ENCODE measurements around the gene FERD3L. TPM values are rescaled to one million over a fixed set of nuclear protein-coding genes. Genes with fewer than 3 reads are reported as not detected.

FERD3L gene
- total and polyA plus RNA-seq, 2 of the 8 experiments (the other 6 are each of a cell fraction or from before 2014, with no cell fraction given), result not detected

DNA sequence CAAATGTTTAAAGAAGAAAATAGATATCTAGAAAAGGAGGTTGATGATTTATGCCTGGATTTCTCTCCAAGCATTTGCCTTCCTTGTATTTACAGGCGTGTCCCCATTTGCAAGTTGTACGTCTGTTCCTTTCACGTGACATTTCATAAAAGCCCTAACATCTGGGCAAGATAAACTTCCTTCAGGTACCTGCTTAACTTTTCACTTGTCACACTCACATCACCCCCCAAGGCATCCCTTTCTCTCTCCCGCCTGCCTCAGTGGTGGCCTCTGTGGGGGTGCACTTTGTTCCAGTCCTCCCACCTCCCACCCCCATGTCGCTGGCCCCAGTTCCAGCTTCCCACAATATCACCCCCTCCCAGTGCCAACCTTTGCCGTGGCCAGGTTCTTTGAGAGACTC, 34.4 kb downstream of the FERD3L start:
- POLR2A ChIA-PET (ENCODE audit: partially characterized antibody), result no interaction called here
- CTCF ChIA-PET (ENCODE audit: partially characterized antibody), result interaction anchor here (1.0 kb wide), 1 partner anchor 161 kb away, joined by 3 read pairs; no protein-coding TSS in a partner anchor
- Histone ChIP-seq H3K79me2 (ENCODE audit: control insufficient read depth in 1 of 2, insufficient read depth in 2 of 2, low read length in 2 of 2) (no peaks in the 10 kb centered on the region), H2BK20ac (ENCODE audit: low read length) (no peak overlapping the region), H2AFZ (ENCODE audit: low read length) (no peak overlapping the region), H3K27me3 (replicated peaks in 1 of 4; ENCODE audit: control insufficient read depth in 3 of 4, extremely low read depth in 1 of 4, insufficient read depth in 3 of 4, low read length in 3 of 4) (peaks cover 73 to 100% (median 88%) of the 10 kb centered on the region in 4 experiments), H3K9ac (replicated peaks in 1 of 4; ENCODE audit: extremely low read depth in 1 of 4, low read depth in 3 of 4, low read length in 3 of 4) (no peak overlapping the region; a peak in 1 of 7 replicates), H3K4me2 (ENCODE audit: insufficient read depth in 1 of 2, low read depth in 2 of 2, low read length in 2 of 2) (peak overlapping the region; percentile 34 to 67; a peak in 3 of 4 replicates), H4K91ac (replicated peaks; ENCODE audit: insufficient read length, low read length) (no peak overlapping the region), H3K36me3 (ENCODE audit: control insufficient read depth in 2 of 4, insufficient read depth in 4 of 4, low read length in 3 of 4) (no peaks in the 10 kb centered on the region; a peak in 1 of 8 replicates), H3K79me1 (ENCODE audit: low read depth, low read length) (no peaks in the 10 kb centered on the region), H4K8ac (ENCODE audit: extremely low read depth, insufficient read depth, low read length) (no peak overlapping the region), H2BK5ac (ENCODE audit: low read depth, low read length) (no peak overlapping the region), H2AK5ac (ENCODE audit: low read depth, low read length) (no peak overlapping the region), H4K20me1 (replicated peaks in 1 of 2; ENCODE audit: control insufficient read depth in 1 of 2, insufficient read depth in 2 of 2, low read length in 2 of 2) (peaks cover 11 to 14% of the 10 kb centered on the region in 2 experiments), H3K18ac (ENCODE audit: extremely low read depth, low read length) (no peak overlapping the region), H2BK12ac (ENCODE audit: low read depth, low read length) (no peak overlapping the region), H3K23me2 (ENCODE audit: low read depth, low read length) (peaks cover 18% of the 10 kb centered on the region), H3K56ac (replicated peaks; ENCODE audit: insufficient read length, low read depth, low read length) (no peak overlapping the region), H3K4me1 (replicated peaks in 1 of 4; ENCODE audit: control insufficient read depth in 3 of 4, insufficient read depth in 4 of 4, low read length in 3 of 4) (peaks cover 13 to 41% (median 22%) of the 10 kb centered on the region in 4 experiments), H4K5ac (ENCODE audit: insufficient read length, low read depth, low read length) (no peak overlapping the region), H2BK15ac (ENCODE audit: low read length) (no peak overlapping the region), H3K4ac (replicated peaks; ENCODE audit: insufficient read length, low read depth, low read length) (no peak overlapping the region), H3K27ac (ENCODE audit: low read depth, low read length) (no peak overlapping the region), H3K4me3 (ENCODE audit: extremely low read depth in 1 of 4, insufficient read depth in 2 of 4, low read depth in 3 of 4, low read length in 4 of 4) (peak overlapping the region in 1 of 4 experiments; percentile 38; a peak in 2 of 8 replicates), H3K9me3 (ENCODE audit: insufficient read depth in 2 of 2, low read depth in 1 of 2, low read length in 1 of 2) (no peaks in the 10 kb centered on the region), H3K23ac (ENCODE audit: insufficient read length) (no peak overlapping the region), H3K14ac (ENCODE audit: insufficient read length) (no peak overlapping the region), H2BK120ac (replicated peaks; ENCODE audit: low read depth, low read length) (no peak overlapping the region)
- no peak for TF ChIP-seq BACH1 (IDR thresholded peaks at IDR 0.05; ENCODE audit: low read length)
- peak; percentile 56; the same call in 1 of the 2 replicates for TF ChIP-seq SUZ12 (IDR thresholded peaks at IDR 0.05; ENCODE audit: low read length)
- TF ChIP-seq EZH2 (IDR thresholded peaks at IDR 0.05; ENCODE audit: low read depth, low read length, severe bottlenecking), result peak; percentile 40
- 4% methylated on average over 6 of the region's 6 CpGs; no CpG with 5 or more reads in 1 of the 2 experiments for WGBS, 2 experiments (ENCODE audit: extremely low coverage in 1 of 2, insufficient coverage in 1 of 2, insufficient read length in 1 of 2, insufficient replicate concordance in 2 of 2, low coverage in 1 of 2, low lambda C conversion rate in 2 of 2, missing lambda C conversion rate in 1 of 2)
- FAIRE-seq, result no peak
- DNase-seq (ENCODE audit: low read depth in 1 of 2, low spot score in 2 of 2), result peak in 1 of 2 experiments; percentile 53

Measured in H1 (cell line).